HG03457 (cell line): ENCODE results near the gene FAM53A.
"Not testable (repeated sequence)": the region's sequence is repeated elsewhere in the genome, so short reads cannot be mapped to it uniquely, and the experiment has no call there.

Experiments used
- ATAC-seq: cut with Tn5 transposase; IDR thresholded peaks from one replicate; pipeline ENCODE4 v1.9.1; 2021; ENCODE audit warnings: moderate number of reproducible peaks; ENCODE audit not compliant: unreplicated experiment

Gene FAM53A

DNA sequence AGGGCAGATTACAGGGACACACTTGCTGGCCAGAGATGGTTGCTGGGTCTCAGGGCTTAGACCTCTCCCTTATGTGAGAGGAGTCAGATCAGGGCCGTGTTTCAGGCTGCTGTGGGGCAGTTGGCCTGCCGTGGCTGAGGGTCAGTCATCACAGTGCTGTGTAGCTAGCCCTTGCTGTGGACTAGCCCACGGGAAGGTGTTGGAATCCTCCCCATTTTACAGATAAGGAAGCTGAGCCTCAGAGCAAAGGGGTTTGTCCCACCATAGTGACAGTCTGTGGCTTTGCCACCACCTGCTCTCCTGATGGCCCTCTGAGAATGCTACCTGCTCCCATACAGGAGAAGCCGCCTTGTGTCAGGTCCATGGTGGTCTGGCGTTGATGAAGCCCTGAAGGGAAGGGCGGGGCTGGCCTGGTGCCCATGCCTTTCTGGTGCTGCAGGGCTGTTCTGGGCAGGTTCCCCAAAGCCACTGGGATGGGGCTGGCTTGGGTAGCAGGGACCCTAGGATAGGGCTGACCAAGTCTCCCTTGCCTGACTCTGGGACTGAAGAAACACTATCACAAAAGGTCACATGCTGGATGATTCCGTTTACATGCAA lies 2.4 kb upstream of the FAM53A start:
- no peak for ATAC-seq

DNA sequence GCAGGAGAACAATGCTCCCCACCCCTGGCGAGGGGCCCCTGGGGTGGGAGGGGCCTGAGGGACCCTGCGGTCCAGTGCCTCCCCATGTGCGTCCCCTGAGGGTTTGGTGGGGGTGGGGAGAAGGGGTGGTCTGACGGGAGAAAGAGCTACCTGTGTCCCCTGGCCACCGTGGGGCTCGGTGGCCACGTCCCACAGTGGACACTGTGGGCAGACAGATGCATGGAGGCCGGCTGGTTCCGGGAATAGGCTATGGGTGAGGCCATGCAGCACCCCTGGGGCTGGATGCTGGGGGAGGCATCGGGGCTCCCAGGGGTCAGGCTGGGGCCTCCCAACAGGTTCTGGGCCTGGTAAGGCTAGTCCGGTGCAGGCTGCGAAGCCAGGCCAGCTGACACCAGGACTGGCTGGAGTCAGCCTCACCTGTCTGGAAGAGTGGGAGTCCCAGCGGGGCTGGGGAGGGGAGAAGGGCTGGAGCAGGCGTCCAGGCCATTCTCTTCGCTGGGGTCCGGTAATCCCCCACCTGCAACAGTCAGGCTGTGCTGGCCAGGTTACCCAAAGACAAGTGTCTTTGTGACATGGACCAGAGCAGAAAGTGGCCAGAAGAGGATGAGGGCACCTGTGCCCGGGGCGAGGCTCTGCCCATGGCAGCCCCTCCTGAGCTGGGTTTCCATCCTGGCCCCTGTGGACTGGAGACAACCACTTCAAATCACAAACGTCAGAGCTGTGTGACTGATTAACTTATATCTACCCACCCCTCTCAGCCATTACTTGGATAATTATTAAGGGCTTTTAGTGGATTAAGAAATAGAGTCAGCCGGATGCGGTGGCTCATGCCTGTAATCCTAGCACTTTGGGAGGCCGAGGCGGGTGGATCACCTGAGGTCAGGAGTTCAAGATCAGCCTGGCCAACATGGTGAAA lies 1.4 kb upstream of the FAM53A start:
- no peak for ATAC-seq

DNA sequence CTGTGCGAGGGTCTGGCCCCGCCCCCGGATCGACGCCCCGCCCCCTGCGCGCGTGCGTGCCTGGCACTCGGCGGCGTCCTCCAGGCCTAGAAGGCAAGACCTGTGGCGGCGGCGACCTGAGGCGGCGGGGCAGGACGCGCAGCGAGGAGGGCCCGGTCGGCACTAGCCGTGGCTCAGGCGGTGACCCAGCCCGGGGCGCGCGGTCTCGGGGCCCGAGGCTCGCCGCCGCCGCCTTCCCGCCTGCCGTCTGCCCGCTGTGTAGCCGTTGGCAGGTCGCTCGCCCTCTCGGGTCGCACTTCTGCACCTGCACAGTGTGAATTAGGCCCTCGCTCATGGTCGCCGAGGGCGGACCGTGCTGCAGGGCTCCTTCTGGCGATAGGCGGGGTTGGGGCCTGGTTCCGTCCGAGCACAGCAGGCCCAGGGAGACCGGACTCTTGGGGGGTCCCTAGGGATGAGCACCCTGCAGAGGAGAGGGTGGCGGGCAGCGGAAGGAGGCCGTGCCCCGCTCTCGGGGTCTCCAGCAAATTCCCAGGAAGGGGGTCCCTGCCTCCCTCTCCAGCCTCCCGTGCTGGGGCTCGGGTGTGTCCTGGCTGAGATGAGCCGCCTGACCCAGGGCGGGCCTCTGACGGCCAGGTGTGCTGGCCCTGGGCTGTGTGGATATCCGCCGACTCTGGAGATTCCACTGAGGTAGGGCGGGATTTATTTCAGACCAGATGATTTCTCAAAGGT lies 557 bp upstream of the FAM53A start:
- ATAC-seq: peak; percentile 1

DNA sequence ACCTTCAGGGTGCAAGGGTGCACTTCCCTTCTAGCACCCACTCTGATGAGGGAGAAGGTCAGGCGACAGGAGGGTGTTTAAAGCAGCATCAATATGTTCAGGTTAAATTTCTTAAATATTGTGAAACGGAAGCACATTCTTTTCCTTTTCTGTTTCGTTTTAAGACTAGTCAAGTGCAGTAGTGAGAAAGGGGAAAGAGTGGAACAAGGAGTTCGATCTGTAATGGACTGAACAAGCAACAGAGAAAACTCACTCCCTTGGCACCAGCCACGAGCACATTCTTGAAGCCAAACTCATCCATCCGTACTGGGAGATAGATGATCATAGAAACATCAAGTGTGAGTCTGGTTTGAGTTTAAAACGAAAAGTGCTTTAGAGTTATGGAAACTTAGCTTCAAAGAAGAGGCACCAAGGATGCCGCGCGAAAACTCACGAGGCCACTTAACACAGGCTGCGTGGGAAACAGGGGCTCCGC lies 815 bp downstream of the FAM53A start:
- ATAC-seq: no peak

DNA sequence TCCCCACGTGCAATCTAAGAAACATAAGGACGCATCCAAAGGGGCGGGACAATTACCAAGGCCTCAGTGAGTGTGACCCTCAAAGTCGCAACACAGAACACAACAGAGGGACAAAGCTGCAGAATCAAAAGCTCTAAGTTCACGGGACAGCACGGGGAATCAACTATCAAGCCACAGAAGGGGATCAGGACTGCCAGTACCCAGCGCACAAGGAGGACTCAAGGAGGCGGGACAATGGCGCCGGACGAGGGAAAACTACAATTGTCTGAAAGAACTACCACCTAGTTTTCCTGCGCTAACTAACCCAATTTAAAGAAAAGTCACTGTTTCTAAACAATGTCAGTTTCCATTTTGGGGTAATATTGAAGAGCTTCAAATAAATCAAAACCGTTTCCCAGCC lies 1.3 kb downstream of the FAM53A start:
- no peak for ATAC-seq

DNA sequence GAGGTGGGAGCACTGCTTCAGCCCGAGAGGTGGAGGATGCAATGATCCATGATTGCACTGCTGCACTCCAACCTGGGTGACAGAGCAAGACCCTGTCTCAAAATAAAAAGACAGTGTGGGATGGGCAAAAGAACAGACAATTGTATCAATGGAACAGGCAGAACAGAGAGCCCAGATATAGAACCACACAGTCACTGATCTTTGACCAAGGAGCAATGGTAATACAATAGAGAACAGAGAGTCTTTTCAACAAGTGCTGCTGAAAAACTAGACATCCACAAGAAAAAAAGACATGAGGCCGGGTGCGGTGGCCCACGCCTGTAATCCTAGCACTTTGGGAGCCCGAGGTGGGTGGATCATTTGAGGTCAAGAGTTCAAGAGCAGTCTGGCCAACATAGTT lies 5.9 kb downstream of the FAM53A start:
- ATAC-seq: no peak

DNA sequence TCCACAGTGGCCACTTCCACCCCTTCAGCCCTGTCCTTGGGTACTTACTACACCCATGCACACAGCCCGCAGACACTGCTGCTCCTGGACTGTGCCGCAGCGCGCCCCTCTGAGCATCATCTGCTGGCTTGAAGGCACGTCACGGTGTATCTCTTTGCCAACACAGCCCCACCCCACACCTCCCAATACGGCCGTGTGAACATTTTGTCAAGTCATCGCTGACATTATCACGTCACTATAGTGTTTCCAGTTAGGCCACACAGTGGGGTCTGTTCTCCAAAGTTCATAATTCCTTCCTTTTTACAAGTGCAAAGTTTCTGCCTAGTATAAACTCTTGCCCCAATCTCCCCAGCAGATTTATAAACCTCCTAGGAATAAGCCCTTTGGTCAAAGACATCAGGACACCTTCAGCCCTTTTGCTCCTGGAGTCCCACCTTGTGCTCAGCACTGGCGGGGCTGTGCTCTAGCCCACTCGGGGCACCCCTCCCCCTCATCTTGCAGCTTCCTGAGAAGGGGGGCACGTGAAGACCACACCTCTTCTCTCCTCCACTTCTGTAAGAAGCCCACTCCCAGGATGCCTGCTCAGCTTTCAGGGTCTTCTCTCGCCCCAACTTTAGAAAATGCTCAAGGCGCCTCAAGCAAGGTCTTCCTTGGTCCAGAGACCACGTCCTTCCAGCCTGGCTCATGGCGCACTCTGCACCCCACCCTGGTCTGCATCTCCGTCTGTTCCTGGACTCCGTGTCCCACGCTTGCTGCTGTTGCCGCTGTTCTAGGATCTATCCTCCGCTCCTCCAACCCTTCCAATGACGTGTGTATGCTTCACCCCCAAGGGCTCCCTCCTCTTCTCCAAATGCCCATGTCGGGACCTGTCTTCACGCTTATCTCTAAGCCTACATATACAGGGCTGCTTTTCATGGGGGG lies 7.2 kb downstream of the FAM53A start:
- no peak for ATAC-seq

DNA sequence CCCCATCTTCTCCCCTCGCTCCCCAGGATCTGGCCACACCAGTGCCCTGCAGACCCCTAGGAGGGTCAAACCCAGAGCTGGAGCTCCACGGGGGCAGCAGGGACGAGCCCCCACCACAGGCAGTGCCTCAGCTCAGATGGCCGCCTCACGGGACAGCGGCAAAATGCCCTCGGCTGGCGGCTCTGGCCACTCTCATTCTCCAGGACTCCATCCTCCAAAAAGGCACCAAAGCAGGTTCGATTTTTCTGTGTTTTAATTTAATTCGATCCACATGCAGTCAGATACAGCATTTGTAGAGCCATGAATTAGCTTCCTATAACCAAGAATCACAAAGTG lies 8.3 kb downstream of the FAM53A start:
- no peak for ATAC-seq

DNA sequence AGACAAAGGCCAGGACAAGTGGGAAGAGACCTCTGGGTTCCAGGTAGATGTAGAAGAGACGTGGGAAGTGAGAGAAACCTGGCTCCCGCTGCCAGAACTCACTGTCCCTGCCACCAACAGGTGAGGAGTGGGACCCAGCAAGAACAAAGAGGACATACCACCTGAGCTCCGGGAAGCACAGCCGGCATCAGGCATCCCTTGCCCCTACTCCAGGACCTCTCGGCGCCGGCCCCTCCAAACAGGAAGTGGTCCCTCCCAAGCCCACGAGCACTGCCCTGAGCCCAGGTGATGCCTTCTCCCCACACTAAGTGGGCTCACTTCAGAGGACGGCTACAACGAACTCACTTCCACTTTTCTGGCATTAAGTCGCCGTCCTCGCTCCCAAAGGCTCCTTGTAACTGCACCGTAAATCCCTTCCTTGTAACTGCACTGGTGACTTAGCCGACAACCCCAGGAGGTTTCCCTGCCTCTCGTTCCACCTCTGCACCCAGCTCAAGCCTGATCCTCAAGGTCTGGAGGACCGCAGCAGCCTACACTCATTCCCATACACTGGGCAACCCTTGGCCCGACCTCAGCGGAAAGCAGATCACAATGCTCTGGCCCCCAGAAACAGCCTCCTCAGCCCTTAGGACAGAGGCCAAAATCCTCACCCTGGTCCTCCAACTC lies 8.8 kb downstream of the FAM53A start:
- ATAC-seq: no peak

DNA sequence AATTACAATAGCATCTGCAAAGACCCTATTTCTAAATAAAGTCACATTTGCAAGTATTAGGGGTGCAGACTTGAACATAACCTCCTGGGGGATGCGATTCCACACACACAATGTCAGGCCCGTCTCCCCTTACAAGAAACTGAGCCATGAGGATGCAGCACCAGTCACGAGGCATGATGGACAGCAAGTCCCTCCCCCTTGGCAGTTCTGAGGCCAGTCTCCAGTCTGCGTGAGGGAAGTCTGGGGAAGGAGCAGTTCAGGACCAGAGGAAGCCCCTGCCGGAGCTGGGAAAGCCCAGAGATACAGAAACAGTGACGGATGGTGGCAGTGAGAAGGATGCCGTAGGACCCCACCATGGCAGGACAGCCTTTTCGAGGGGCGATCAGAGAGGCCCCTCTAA lies 9.4 kb downstream of the FAM53A start:
- no peak for ATAC-seq

DNA sequence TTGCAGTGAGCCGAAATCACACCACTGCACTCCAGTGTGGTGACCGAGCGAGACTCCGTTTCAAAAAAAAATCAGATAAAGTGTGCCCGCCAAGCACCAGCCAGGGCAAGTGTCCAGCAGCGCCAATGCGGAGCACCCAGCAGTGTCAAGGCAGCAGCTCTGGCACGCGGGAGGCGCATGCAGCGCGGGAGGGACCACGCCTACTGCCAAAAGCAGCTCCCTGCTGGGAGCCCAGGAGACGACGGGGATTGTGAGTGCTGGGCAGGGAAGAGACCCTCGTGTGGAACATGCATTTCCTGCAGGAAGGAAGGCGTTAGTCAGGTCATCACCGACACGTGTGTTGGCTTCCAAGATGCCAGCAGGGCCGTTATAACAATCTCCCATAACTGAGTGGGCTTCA lies 10.4 kb downstream of the FAM53A start:
- ATAC-seq: no peak

DNA sequence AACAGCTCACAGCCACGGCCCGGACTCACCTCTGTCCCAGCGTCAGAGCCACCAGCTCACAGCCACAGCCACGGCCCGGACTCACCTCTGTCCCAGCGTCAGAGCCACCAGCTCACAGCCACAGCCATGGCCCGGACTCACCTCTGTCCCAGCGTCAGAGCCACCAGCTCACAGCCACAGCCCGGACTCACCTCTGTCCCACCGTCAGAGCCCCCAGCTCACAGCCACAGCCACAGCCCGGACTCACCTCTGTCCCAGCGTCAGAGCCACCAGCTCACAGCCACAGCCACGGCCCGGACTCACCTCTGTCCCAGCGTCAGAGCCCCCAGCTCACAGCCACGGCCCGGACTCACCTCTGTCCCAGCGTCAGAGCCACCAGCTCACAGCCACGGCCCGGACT lies 13.1 kb downstream of the FAM53A start:
- not testable (repeated sequence) for ATAC-seq

DNA sequence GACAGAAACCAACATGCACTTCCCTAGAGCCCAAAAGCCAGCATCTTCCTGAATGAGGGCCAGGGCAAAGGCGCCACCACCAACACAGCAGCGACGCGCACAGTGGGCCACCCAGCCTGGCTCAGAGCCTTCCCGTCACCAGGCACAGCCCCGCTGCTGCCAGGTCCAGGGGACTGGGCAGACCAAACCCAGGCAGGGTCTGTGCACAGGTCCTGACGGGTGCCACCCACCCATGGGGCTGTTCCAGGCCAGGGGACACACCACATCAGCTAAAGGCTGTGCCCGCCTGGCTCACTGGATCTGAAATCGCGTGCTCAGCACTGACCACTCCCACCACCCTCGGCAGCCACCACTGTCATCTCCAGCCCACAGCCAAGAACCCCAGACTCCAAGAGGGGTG lies 13.8 kb downstream of the FAM53A start:
- ATAC-seq: no peak

DNA sequence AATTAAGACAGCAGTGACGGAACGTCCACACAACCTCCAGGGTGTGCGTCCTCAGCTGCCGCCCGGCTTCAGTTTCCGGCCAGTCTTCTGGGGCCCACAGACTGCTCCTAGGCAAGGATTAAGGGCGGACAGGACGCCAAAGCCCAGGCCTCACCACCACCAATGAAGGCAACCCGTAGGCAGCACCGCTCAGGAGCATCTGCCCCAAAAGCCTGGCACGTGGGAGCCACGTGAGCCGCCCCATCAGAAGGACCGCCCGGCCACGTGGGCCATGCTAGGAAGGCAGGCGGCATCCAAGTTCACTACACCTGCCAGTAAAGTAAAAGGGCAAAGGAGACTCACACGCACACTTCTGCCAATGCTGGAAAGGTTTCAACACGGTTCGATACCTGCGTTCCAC lies 14.3 kb downstream of the FAM53A start:
- ATAC-seq: no peak

DNA sequence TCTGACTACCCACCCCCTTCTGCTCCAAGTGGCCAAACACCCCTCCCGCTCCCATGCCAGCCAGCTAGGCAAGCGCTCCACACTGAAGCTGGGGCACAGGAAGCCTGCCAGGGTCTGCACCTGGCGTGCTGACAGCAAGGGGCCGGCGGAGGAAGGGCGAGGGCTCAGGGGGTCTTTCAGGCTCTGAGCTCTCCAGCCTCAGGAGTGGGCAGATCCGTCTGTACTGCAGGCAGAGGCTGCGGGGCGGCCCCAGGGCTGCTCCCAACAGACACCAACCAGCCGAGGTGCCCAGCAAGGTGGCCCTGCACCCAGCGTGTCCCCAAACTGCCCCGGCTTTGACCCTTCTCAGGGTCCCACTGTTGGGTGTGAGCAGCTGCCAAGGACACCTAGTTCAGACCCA lies 14.8 kb downstream of the FAM53A start:
- no peak for ATAC-seq

DNA sequence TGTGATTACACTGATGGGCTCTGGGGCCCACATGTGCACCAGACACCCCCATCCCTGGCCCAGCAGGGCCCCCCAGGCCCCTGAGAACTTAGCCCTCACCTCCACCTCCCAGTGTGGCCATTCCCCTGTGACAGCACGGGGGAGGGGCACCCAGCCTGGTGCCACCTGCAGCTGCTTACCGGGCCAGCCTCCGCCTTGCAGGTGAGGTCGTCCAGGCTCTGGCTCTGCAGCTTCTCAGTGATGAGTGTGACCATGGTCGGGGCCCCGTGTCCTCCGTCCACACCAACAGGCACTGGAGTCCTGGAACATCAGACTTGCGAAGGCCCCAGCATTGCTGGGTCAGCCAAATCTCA lies 15.6 kb downstream of the FAM53A start:
- no peak for ATAC-seq

DNA sequence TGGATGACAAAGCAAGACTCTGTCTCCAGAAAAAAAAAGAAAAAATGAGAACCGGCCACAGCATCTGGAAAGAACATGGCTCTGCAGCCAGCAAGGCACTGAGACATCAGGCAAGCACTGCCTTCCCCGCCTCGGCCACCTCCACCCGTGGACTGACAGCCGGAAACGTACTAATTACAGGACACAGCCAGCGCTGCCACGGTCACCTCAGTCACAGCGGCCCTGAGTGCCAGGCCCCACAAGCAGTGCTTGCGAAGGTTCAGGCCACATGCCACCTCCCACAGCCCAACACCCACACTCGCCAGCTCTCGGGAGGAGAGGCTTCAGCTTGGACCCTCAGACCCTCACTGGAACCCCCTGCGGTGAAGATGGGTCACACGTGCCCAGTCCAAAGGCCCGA lies 16.8 kb downstream of the FAM53A start:
- no peak for ATAC-seq

DNA sequence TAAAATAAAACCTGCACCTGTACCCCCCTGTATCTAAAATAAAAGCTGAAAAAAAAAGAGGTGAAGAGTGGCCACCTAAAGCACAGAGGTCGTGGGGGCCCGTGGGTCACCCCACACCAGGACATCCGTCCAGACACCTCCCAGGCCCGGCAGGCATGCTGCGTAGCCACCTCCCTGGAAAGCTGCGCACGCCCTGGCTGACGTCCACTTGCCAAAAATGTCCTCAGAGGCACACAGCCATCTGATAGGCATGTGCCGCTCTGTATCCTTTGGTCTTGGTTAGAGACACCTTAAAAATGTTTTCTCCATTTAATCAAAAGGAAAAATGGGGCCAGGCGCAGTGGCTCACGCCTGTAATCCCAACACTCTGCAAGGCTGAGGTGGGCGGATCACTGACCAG lies 17.7 kb downstream of the FAM53A start:
- no peak for ATAC-seq

DNA sequence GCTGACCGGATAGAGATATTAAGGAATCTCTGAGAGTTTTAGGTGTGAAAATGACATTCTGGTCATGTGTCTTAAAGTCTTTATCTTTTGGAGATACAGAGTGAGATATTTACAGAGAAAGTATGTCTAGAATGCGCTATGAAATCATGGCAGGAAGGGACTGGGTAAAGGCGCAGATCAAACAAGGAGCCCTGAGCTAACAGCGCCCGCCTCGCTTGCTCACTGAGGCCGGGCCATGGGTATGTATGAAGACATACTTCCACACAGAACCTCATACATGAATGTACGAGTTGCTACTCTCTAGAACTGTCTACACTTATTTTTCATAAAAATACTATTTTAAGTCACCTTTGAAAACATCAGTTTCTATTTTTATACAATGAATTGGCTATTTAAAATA lies 20.0 kb downstream of the FAM53A start:
- ATAC-seq: no peak

DNA sequence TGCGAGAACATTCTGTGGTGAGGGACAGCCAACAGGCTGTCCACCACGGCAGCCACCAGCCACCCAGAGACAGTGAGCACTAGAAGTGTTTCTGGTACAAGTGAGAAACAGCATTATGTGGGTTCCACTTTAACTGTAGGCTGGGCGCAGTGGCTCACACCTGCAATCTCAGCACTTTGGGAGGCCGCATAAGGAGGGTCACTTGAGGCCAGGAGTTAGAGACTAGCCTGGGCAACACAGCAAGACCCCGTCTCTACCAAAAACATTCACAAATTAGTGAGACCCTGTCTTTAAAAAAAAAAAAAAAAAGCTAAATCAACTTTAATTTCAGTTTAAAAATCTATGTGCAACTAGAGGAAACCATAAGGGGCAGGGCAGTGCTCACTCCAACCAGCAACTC lies 20.6 kb downstream of the FAM53A start:
- no peak for ATAC-seq
